ENCODE data around the gene AFF3.

DNA sequence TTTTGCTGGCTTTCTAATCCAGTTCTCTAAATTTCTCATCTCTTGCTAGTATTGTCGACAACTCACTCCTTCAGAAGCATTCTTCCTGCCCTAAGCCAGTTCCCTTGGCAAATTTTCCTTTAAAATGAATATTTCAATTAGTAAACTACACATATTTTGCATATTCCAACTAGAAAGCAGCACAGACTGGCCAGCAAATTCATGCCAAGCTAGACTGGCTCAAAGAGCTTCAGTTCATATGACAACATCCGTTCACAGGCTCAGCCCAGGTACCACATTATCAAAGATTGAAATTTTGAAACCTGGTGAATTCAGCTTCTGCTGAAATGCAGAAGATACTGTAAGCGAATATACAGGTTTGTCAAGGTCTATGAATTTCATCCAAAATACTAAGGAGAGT, 64.5 kb downstream of the AFF3 start:
- no peak for TF ChIP-seq POLR2A (IDR thresholded peaks at IDR 0.05)
- TF ChIP-seq, protein P1, sequence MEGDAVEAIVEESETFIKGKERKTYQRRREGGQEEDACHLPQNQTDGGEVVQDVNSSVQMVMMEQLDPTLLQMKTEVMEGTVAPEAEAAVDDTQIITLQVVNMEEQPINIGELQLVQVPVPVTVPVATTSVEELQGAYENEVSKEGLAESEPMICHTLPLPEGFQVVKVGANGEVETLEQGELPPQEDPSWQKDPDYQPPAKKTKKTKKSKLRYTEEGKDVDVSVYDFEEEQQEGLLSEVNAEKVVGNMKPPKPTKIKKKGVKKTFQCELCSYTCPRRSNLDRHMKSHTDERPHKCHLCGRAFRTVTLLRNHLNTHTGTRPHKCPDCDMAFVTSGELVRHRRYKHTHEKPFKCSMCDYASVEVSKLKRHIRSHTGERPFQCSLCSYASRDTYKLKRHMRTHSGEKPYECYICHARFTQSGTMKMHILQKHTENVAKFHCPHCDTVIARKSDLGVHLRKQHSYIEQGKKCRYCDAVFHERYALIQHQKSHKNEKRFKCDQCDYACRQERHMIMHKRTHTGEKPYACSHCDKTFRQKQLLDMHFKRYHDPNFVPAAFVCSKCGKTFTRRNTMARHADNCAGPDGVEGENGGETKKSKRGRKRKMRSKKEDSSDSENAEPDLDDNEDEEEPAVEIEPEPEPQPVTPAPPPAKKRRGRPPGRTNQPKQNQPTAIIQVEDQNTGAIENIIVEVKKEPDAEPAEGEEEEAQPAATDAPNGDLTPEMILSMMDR (IDR thresholded peaks at IDR 0.05) = no peak

All from right lobe of liver (tissue), 4 donors.